ENCODE results near the gene CLCN7. TPM values are rescaled to one million over a fixed set of nuclear protein-coding genes. Genes with fewer than 3 reads are reported as not detected.

CLCN7 gene
- total and polyA plus RNA-seq, 2 experiments from 2014 or later, result 50.1 to 57.6 TPM

GRCh38 chr16:1518626-1519135, 43.9 kb upstream of the CLCN7 start:
- no peaks in the 10 kb centered on the region for H3K4me1 ChIP-seq (ENCODE audit: low read depth)
- no peak for TF ChIP-seq CTCF (IDR thresholded peaks at IDR 0.05; ENCODE audit: low read depth, low read length)
- H3K27ac ChIP-seq, result no peak overlapping the region
- no peaks in the 10 kb centered on the region for H3K9me3 ChIP-seq (ENCODE audit: low read depth)
- DNase-seq (ENCODE audit: low read depth in 1 of 2, low spot score in 1 of 2), result no peak
- no peak overlapping the region for H3K4me3 ChIP-seq
- H3K36me3 ChIP-seq, result peaks cover 2% of the 10 kb centered on the region
- H3K27me3 ChIP-seq, result no peaks in the 10 kb centered on the region

GRCh38 chr16:1514507-1514906, 39.7 kb upstream of the CLCN7 start:
- Histone ChIP-seq H3K36me3 (no peaks in the 10 kb centered on the region), H3K4me1 (ENCODE audit: low read depth) (peaks cover 3% of the 10 kb centered on the region), H3K27me3 (no peaks in the 10 kb centered on the region), H3K9me3 (ENCODE audit: low read depth) (no peaks in the 10 kb centered on the region), H3K4me3 (no peak overlapping the region), H3K27ac (no peak overlapping the region)
- no peak for TF ChIP-seq CTCF (IDR thresholded peaks at IDR 0.05; ENCODE audit: low read depth, low read length)
- DNase-seq (ENCODE audit: low read depth in 1 of 2, low spot score in 1 of 2), result no peak

GRCh38 chr16:1512774-1513173, 37.9 kb upstream of the CLCN7 start:
- peaks cover 9% of the 10 kb centered on the region for H3K4me1 ChIP-seq (ENCODE audit: low read depth)
- H3K36me3 ChIP-seq, result no peaks in the 10 kb centered on the region
- H3K27me3 ChIP-seq, result no peaks in the 10 kb centered on the region
- no peak for TF ChIP-seq CTCF (IDR thresholded peaks at IDR 0.05; ENCODE audit: low read depth, low read length)
- H3K27ac ChIP-seq, result no peak overlapping the region
- no peaks in the 10 kb centered on the region for H3K9me3 ChIP-seq (ENCODE audit: low read depth)
- no peak for DNase-seq (ENCODE audit: low read depth in 1 of 2, low spot score in 1 of 2)
- H3K4me3 ChIP-seq, result no peak overlapping the region

GRCh38 chr16:1511662-1512569, 37.1 kb upstream of the CLCN7 start:
- Histone ChIP-seq H3K4me3 (no peak overlapping the region), H3K27ac (no peak overlapping the region), H3K36me3 (no peaks in the 10 kb centered on the region), H3K4me1 (ENCODE audit: low read depth) (peaks cover 9% of the 10 kb centered on the region), H3K9me3 (ENCODE audit: low read depth) (no peaks in the 10 kb centered on the region), H3K27me3 (no peaks in the 10 kb centered on the region)
- no peak for DNase-seq (ENCODE audit: low read depth in 1 of 2, low spot score in 1 of 2)
- no peak for TF ChIP-seq CTCF (IDR thresholded peaks at IDR 0.05; ENCODE audit: low read depth, low read length)

- TF ChIP-seq CTCF (IDR thresholded peaks at IDR 0.05; ENCODE audit: low read depth, low read length), result no peak
- H3K4me3 ChIP-seq, result no peak overlapping the region
- no peaks in the 10 kb centered on the region for H3K36me3 ChIP-seq
- H3K27me3 ChIP-seq, result no peaks in the 10 kb centered on the region
- DNase-seq (ENCODE audit: low read depth in 1 of 2, low spot score in 1 of 2), result no peak
- no peak overlapping the region for H3K27ac ChIP-seq
- H3K9me3 ChIP-seq (ENCODE audit: low read depth), result no peaks in the 10 kb centered on the region
- H3K4me1 ChIP-seq (ENCODE audit: low read depth), result peaks cover 9% of the 10 kb centered on the region
Observed at GRCh38 chr16:1510941-1511351, 36.1 kb upstream of the CLCN7 start.
